HepG2 (cell line): ENCODE data around the gene KCNN2. TPM values are rescaled to one million over a fixed set of nuclear protein-coding genes. Genes with fewer than 3 reads are reported as not detected.
A peak's percentile ranks its signal among the peaks of the same experiment; 100 is the strongest.

Experiments
- ATAC-seq: fragments of 200-7000 bp; cut with Tn5 transposase; 3 replicates; pipeline ENCODE4 v1.9.1; 2020; ENCODE audit warnings: mild to moderate bottlenecking, moderate library complexity
- BruUV-seq: library from RNA; stranded (reverse); fragments of 400-500 nt; replicated peaks from 2 replicates; lab custom pipeline; 2021; lab: Mats Ljungman, UMichigan
- CTCF ChIA-PET: fragments of 300-600 bp; formaldehyde crosslinking; extraction: SDS; loops from one replicate; lab custom pipeline; 2021; ENCODE audit warnings: low total read pairs, inconsistent platforms, low intra/inter-chr PET ratio; lab: Yijun Ruan, JAX
- POLR2A ChIA-PET: fragments of 350-600 bp; sonication (Branson Sonifier 250); formaldehyde crosslinking; loops from one replicate; lab custom pipeline; 2020; ENCODE audit warnings: antibody characterized with exemption, inconsistent platforms; lab: Yijun Ruan, JAX
- DNase-seq: peaks from one replicate; pipeline ENCODE4 v3.0.0-alpha.2; 2015; ENCODE audit warnings: low spot score
- FAIRE-seq: peaks from 3 replicates; lab custom pipeline; 2011; peaks lifted over from hg19 to GRCh38; lab: Jason Lieb, UNC
- H2AFZ ChIP-seq: one replicate; pipeline ENCODE4 v1.6.1; 2011; ENCODE audit warnings: low read length, inconsistent platforms
- H3K27ac ChIP-seq: fragments of 300-600 bp; 3 replicates; pipeline ENCODE4 v1.8.0; 2011; ENCODE audit warnings: mixed run types, mild to moderate bottlenecking, mixed read lengths, low read length, inconsistent platforms; ENCODE audit not compliant: insufficient read depth; ENCODE audit errors: extremely low read length
- H3K27me3 ChIP-seq, 2 experiments: fragments of 200-600 bp in 1 of 2; 2 replicates in 1 of 2; 3 replicates in 1 of 2; pipeline versions ENCODE4 v1.6.0 to v1.8.0; 2011; ENCODE audit warnings: low read length in 2 of 2, mild to moderate bottlenecking in 2 of 2, moderate library complexity in 2 of 2, inconsistent platforms in 1 of 2; ENCODE audit not compliant: insufficient read depth in 2 of 2, control insufficient read depth in 1 of 2
- H3K36me3 ChIP-seq, 2 experiments: fragments of 200-600 bp in 1 of 2; replicated peaks in 1 of 2; 2 replicates in 1 of 2; 3 replicates in 1 of 2; pipeline versions ENCODE4 v1.5.1 to v1.8.0; 2011; ENCODE audit warnings: low read length in 2 of 2, inconsistent platforms in 1 of 2; ENCODE audit not compliant: insufficient read depth in 2 of 2, control insufficient read depth in 1 of 2
- H3K4me1 ChIP-seq: 2 replicates; pipeline ENCODE4 v1.5.1; 2012; ENCODE audit warnings: low read length, inconsistent platforms; ENCODE audit not compliant: insufficient read depth
- H3K4me2 ChIP-seq: 2 replicates; pipeline ENCODE4 v1.6.0; 2011; ENCODE audit warnings: low read depth, low read length, inconsistent platforms
- H3K4me3 ChIP-seq, 3 experiments: fragments of 200-600 bp in 1 of 3; sonication (generic), shearing (Covaris generic) in 1 of 3; replicated peaks in 1 of 3; 2 replicates each; pipeline ENCODE4 v1.5.1; 2011 to 2016; ENCODE audit warnings: low read length in 3 of 3, inconsistent platforms in 2 of 3, low read depth in 2 of 3, mild to moderate bottlenecking in 2 of 3, control low read depth in 1 of 3, mixed read lengths in 1 of 3; ENCODE audit not compliant: insufficient read depth in 1 of 3
- H3K79me2 ChIP-seq: one replicate; pipeline ENCODE4 v1.6.1; 2011; ENCODE audit warnings: low read length, inconsistent platforms; ENCODE audit not compliant: insufficient read depth
- H3K9ac ChIP-seq: 2 replicates; pipeline ENCODE4 v1.6.0; 2011; ENCODE audit warnings: mild to moderate bottlenecking, low read depth, low read length, inconsistent platforms; ENCODE audit not compliant: insufficient read depth
- H3K9me3 ChIP-seq: 2 replicates; pipeline ENCODE4 v1.5.1; 2012; ENCODE audit warnings: mild to moderate bottlenecking, low read length
- H4K20me1 ChIP-seq: 2 replicates; pipeline ENCODE4 v1.6.0; 2011; ENCODE audit warnings: inconsistent platforms, mild to moderate bottlenecking, low read length, moderate library complexity; ENCODE audit not compliant: insufficient read depth
- ATF7 ChIP-seq, 2 experiments: fragments of 450-650 bp in 1 of 2; sonication (generic) in 1 of 2; formaldehyde crosslinking in 1 of 2; IDR thresholded peaks; 2 replicates each; pipeline versions ENCODE4 v1.4.0 to v1.6.1; 2016 to 2020; ENCODE audit warnings: antibody characterized with exemption in 1 of 2, mild to moderate bottlenecking in 1 of 2, missing genetic modification reagents in 1 of 2
- ETS1 ChIP-seq: sonication (generic); formaldehyde crosslinking; IDR thresholded peaks from 2 replicates; pipeline ENCODE4 v1.4.0; 2020; ENCODE audit warnings: missing genetic modification reagents
- MAFK ChIP-seq, 2 experiments: IDR thresholded peaks in 1 of 2; conservative IDR thresholded peaks in 1 of 2; 2 replicates each; pipeline ENCODE4 v1.6.1; 2011; ENCODE audit warnings: improper control_type of control experiment in 2 of 2, low read length in 2 of 2
- PAF1 ChIP-seq: IDR thresholded peaks from 2 replicates; pipeline ENCODE4 v1.6.1; 2016; ENCODE audit warnings: missing genetic modification reagents, missing compliant biosample characterization
- SCMH1 ChIP-seq: sonication (generic); formaldehyde crosslinking; IDR thresholded peaks from 2 replicates; pipeline ENCODE4 v1.9.0; 2021; ENCODE audit warnings: missing genetic modification reagents, mild to moderate bottlenecking, borderline replicate concordance
- TEF ChIP-seq: sonication (generic); formaldehyde crosslinking; IDR thresholded peaks from 2 replicates; pipeline ENCODE4 v1.5.0; 2020; ENCODE audit warnings: missing genetic modification reagents
- U2AF2 ChIP-seq: fragments of 200-400 bp; formaldehyde crosslinking; IDR thresholded peaks from 2 replicates; pipeline ENCODE4 v1.6.1; 2017; ENCODE audit warnings: low read depth, mild to moderate bottlenecking, low read length
- ZNF589 ChIP-seq: sonication (generic); formaldehyde crosslinking; conservative IDR thresholded peaks from 2 replicates; pipeline ENCODE4 v1.8.0; 2022; ENCODE audit warnings: mild to moderate bottlenecking, moderate library complexity, missing genetic modification reagents
- WGBS: methylation state at CpG from one replicate; pipeline ENCODE4 v1.1.6; 2017; ENCODE audit warnings: low lambda C conversion rate; 5-methylcytosine and 5-hydroxymethylcytosine counted together
- in situ Hi-C: cut with HindIII; loops from 2 replicates; pipeline ENCODE4 v1.10.0; 2017; ENCODE audit warnings: low pct_unique_long_range_greater_than_20kb; ENCODE audit not compliant: extremely low pct_ligation_motif_present
- intact Hi-C: fragments of 100-400 bp; cut with micrococcal nuclease; formaldehyde crosslinking; loops from one replicate; pipeline ENCODE4 v1.10.0; 2022; ENCODE audit not compliant: unreplicated experiment
- polyA plus RNA-seq, 8 experiments: library from polyadenylated mRNA; depleted of rRNA in 3 of 8; stranded (reverse) in 7 of 8; unstranded in 1 of 8; fragments of >200 nt; fragmentation: Illumina TruSeq in 4 of 8; extraction: Trizol in 4 of 8; gene quantifications; 2 replicates each; pipeline versions ENCODE4 v1.2.1 to v1.2.3, GENCODE V29; 2011 to 2016; ENCODE audit warnings: low read depth in 4 of 8, missing spikeins in 1 of 8, mixed read lengths in 1 of 8; ENCODE audit not compliant: insufficient read depth in 1 of 8
- total RNA-seq, 5 experiments: library from RNA; depleted of rRNA; stranded (reverse); fragments of >200 nt; fragmentation: Illumina TruSeq; extraction: Trizol; gene quantifications; 2 replicates each; pipeline ENCODE4 v1.2.3, GENCODE V29; 2016; ENCODE audit warnings: low read depth in 1 of 5

Gene KCNN2
- total and polyA plus RNA-seq, 2 of the 13 experiments (the other 11 are each of a cell fraction or from before 2014, with no cell fraction given): not detected

GRCh38 chr5:114324282-114324681, 37.6 kb upstream of the KCNN2 start:
- H3K27me3 ChIP-seq: no peaks in the 10 kb centered on the region
- no peak for FAIRE-seq
- in situ Hi-C loops: no loop called here
- WGBS: 0% methylated on average over 1 of the region's 1 CpG
- no peak for ATAC-seq
- H2AFZ ChIP-seq: no peak overlapping the region
- no peaks in the 10 kb centered on the region for H3K79me2 ChIP-seq
- H3K4me1 ChIP-seq: no peaks in the 10 kb centered on the region
- no TSS peak for BruUV-seq
- H3K27ac ChIP-seq: no peak overlapping the region
- no peak overlapping the region for H3K4me3 ChIP-seq
- CTCF ChIA-PET: no interaction called here
- no peak for TF ChIP-seq SCMH1 (CRISPR knock-in tag)
- TF ChIP-seq U2AF2: no peak
- TF ChIP-seq MAFK (conservative IDR thresholded peaks at IDR 0.05 in 1 of 2, IDR thresholded peaks at IDR 0.05 in 1 of 2; ENCODE audit: low read length in 2 of 2): no peak
- TF ChIP-seq ZNF589 (CRISPR knock-in tag): no peak
- peak; percentile 52; the same call in 1 of the 2 replicates for TF ChIP-seq ATF7 (IDR thresholded peaks at IDR 0.05)
- no peak for TF ChIP-seq ATF7 (CRISPR knock-in tag; IDR thresholded peaks at IDR 0.05)
- TF ChIP-seq ETS1: no peak
- no peak for TF ChIP-seq TEF (CRISPR knock-in tag)
- no peak for TF ChIP-seq PAF1 (CRISPR knock-in tag)
- POLR2A ChIA-PET: no interaction called here
- intact Hi-C loops: no loop called here
- H3K9ac ChIP-seq: no peak overlapping the region
- no peaks in the 10 kb centered on the region for H4K20me1 ChIP-seq
- H3K9me3 ChIP-seq: no peaks in the 10 kb centered on the region
- no peak overlapping the region for H3K4me2 ChIP-seq
- H3K36me3 ChIP-seq: no peaks in the 10 kb centered on the region
- DNase-seq: no peak
